Measurements from ENCODE around the gene TRERF1. TPM values are rescaled to one million over a fixed set of nuclear protein-coding genes. Genes with fewer than 3 reads are reported as not detected.

Gene TRERF1
- total RNA-seq, 4 donors from 2014 or later = 3.3 to 4.9 (median 3.8) TPM

- no peak for TF ChIP-seq CTCF (IDR thresholded peaks at IDR 0.05; ENCODE audit: low read depth)
Measured at GRCh38 chr6:42471714-42472113, 20.0 kb upstream of the TRERF1 start.

GRCh38 chr6:42471142-42471541, 19.4 kb upstream of the TRERF1 start:
- TF ChIP-seq CTCF (IDR thresholded peaks at IDR 0.05; ENCODE audit: low read depth) = no peak

- no peak for TF ChIP-seq CTCF (IDR thresholded peaks at IDR 0.05; ENCODE audit: low read depth)
Measured at GRCh38 chr6:42468273-42468672, 16.5 kb upstream of the TRERF1 start.

GRCh38 chr6:42467651-42468050, 15.9 kb upstream of the TRERF1 start:
- TF ChIP-seq CTCF (IDR thresholded peaks at IDR 0.05; ENCODE audit: low read depth) = no peak

GRCh38 chr6:42462474-42462972, 10.8 kb upstream of the TRERF1 start:
- no peak for TF ChIP-seq CTCF (IDR thresholded peaks at IDR 0.05; ENCODE audit: low read depth)

- TF ChIP-seq CTCF (IDR thresholded peaks at IDR 0.05; ENCODE audit: low read depth) = no peak
Measured at GRCh38 chr6:42460883-42461282, 9.2 kb upstream of the TRERF1 start.

- TF ChIP-seq CTCF (IDR thresholded peaks at IDR 0.05; ENCODE audit: low read depth) = no peak
Measured at GRCh38 chr6:42459888-42460287, 8.2 kb upstream of the TRERF1 start.

All from subcutaneous adipose tissue (tissue), 4 donors.